GM21447 (cell line): ENCODE results near the gene ATP13A3.
"Not testable (repeated sequence)": the region's sequence is repeated elsewhere in the genome, so short reads cannot be mapped to it uniquely, and the experiment has no call there.

Source experiments
- ATAC-seq: cut with Tn5 transposase; IDR thresholded peaks from one replicate; pipeline ENCODE4 v1.9.1; 2021; ENCODE audit not compliant: unreplicated experiment

ATP13A3 gene

GRCh38 chr3:194486540-194487288 lies at the start of gene ATP13A3:
Gene ATP13A3, minus strand, starts transcription at chr3:194487002. Its CDS starts 24,812 bp downstream, at chr3:194462190.
- ATAC-seq: peak; percentile 57

GRCh38 chr3:194535199-194535598 lies 48.4 kb upstream of the ATP13A3 start:
- not testable (repeated sequence) for ATAC-seq

- ATAC-seq: no peak
Observed at GRCh38 chr3:194534243-194534642, 47.4 kb upstream of the ATP13A3 start.

GRCh38 chr3:194532591-194532990 lies 45.8 kb upstream of the ATP13A3 start:
- no peak for ATAC-seq

- no peak for ATAC-seq
Observed at GRCh38 chr3:194527726-194528125, 40.9 kb upstream of the ATP13A3 start.

- no peak for ATAC-seq
Observed at GRCh38 chr3:194526164-194526563, 39.4 kb upstream of the ATP13A3 start.

- ATAC-seq: no peak
Observed at GRCh38 chr3:194522579-194523046, 35.8 kb upstream of the ATP13A3 start.

- ATAC-seq: no peak
Observed at GRCh38 chr3:194521510-194522260, 34.9 kb upstream of the ATP13A3 start.

GRCh38 chr3:194520682-194521162 lies 33.9 kb upstream of the ATP13A3 start:
- not testable (repeated sequence) for ATAC-seq

GRCh38 chr3:194520201-194520600 lies 33.4 kb upstream of the ATP13A3 start:
- not testable (repeated sequence) for ATAC-seq

- no peak for ATAC-seq
Observed at GRCh38 chr3:194518652-194519051, 31.9 kb upstream of the ATP13A3 start.

GRCh38 chr3:194517333-194517732 lies 30.5 kb upstream of the ATP13A3 start:
- no peak for ATAC-seq

- ATAC-seq: no peak
Observed at GRCh38 chr3:194514626-194515025, 27.8 kb upstream of the ATP13A3 start.

GRCh38 chr3:194512895-194513601 lies 26.2 kb upstream of the ATP13A3 start:
- no peak for ATAC-seq

GRCh38 chr3:194508491-194509453 lies 22.0 kb upstream of the ATP13A3 start:
- no peak for ATAC-seq

- no peak for ATAC-seq
Observed at GRCh38 chr3:194507571-194507970, 20.8 kb upstream of the ATP13A3 start.

GRCh38 chr3:194505791-194506415 lies 19.1 kb upstream of the ATP13A3 start:
- no peak for ATAC-seq

- ATAC-seq: no peak
Observed at GRCh38 chr3:194504861-194505260, 18.1 kb upstream of the ATP13A3 start.

- ATAC-seq: no peak
Observed at GRCh38 chr3:194504146-194504545, 17.3 kb upstream of the ATP13A3 start.

GRCh38 chr3:194503081-194503531 lies 16.3 kb upstream of the ATP13A3 start:
- ATAC-seq: no peak
